Muscle layer of duodenum (tissue), 2 donors: ENCODE data around the gene RYR2.

Experiments used
- H3K27ac ChIP-seq: one replicate; pipeline ENCODE4 v1.7.0; 2013; ENCODE audit warnings: mild to moderate bottlenecking, low read length
- H3K27me3 ChIP-seq: one replicate; pipeline ENCODE4 v1.7.0; 2013; ENCODE audit warnings: low read depth, mild to moderate bottlenecking, control low read depth, low read length
- H3K36me3 ChIP-seq, 2 donors: one replicate each; pipeline ENCODE4 v1.7.0; 2013; ENCODE audit warnings: low read length in 2 of 2, control low read depth in 1 of 2, mild to moderate bottlenecking in 1 of 2; ENCODE audit not compliant: insufficient read depth in 2 of 2, control insufficient read depth in 1 of 2
- H3K4me1 ChIP-seq, 2 donors: one replicate each; pipeline ENCODE4 v1.7.0; 2013; ENCODE audit warnings: low read length in 2 of 2, mild to moderate bottlenecking in 2 of 2, control low read depth in 1 of 2, moderate library complexity in 1 of 2; ENCODE audit not compliant: insufficient read depth in 2 of 2, control insufficient read depth in 1 of 2
- H3K4me3 ChIP-seq, 2 donors: one replicate each; pipeline ENCODE4 v1.7.0; 2013; ENCODE audit warnings: low read length in 2 of 2, low read depth in 1 of 2, mild to moderate bottlenecking in 1 of 2
- H3K9me3 ChIP-seq, 2 donors: one replicate each; pipeline ENCODE4 v1.7.0; 2013; ENCODE audit warnings: low read length in 2 of 2, control low read depth in 1 of 2, mild to moderate bottlenecking in 1 of 2; ENCODE audit not compliant: control insufficient read depth in 1 of 2
- donor health status: healthy.

RYR2 gene

GRCh38 chr1:237303929-237304328 is 261.9 kb downstream of the RYR2 start:
- Histone ChIP-seq H3K27ac (no peak overlapping the region), H3K27me3 (no peaks in the 10 kb centered on the region), H3K4me3 (no peak overlapping the region), H3K9me3 (no peaks in the 10 kb centered on the region), H3K36me3 (no peaks in the 10 kb centered on the region), H3K4me1 (no peaks in the 10 kb centered on the region)

- Histone ChIP-seq H3K4me3 (no peak overlapping the region), H3K4me1 (no peaks in the 10 kb centered on the region), H3K36me3 (no peaks in the 10 kb centered on the region), H3K9me3 (no peaks in the 10 kb centered on the region), H3K27me3 (no peaks in the 10 kb centered on the region), H3K27ac (no peak overlapping the region)
Measured at GRCh38 chr1:237306726-237307125, 264.7 kb downstream of the RYR2 start.

- no peaks in the 10 kb centered on the region for H3K27me3 ChIP-seq
- H3K4me3 ChIP-seq, result no peak overlapping the region
- H3K9me3 ChIP-seq, result no peaks in the 10 kb centered on the region
- H3K27ac ChIP-seq, result no peak overlapping the region
- no peaks in the 10 kb centered on the region for H3K36me3 ChIP-seq
- no peaks in the 10 kb centered on the region for H3K4me1 ChIP-seq
Measured at GRCh38 chr1:237309595-237310118, 267.7 kb downstream of the RYR2 start.

GRCh38 chr1:237316352-237316751 is 274.4 kb downstream of the RYR2 start:
- Histone ChIP-seq H3K27me3 (no peaks in the 10 kb centered on the region), H3K27ac (no peak overlapping the region)

GRCh38 chr1:237318748-237319147 is 276.8 kb downstream of the RYR2 start:
- Histone ChIP-seq H3K9me3 (no peaks in the 10 kb centered on the region), H3K27ac (no peak overlapping the region), H3K4me1 (no peaks in the 10 kb centered on the region), H3K4me3 (no peak overlapping the region), H3K27me3 (no peaks in the 10 kb centered on the region), H3K36me3 (no peaks in the 10 kb centered on the region)

More at GRCh38 chr1:237316352-237316751, 274.4 kb downstream of the RYR2 start:
- Histone ChIP-seq H3K4me1 (no peaks in the 10 kb centered on the region), H3K36me3 (no peaks in the 10 kb centered on the region), H3K9me3 (no peaks in the 10 kb centered on the region), H3K4me3 (no peak overlapping the region)

- Histone ChIP-seq H3K27me3 (no peaks in the 10 kb centered on the region), H3K4me1 (no peaks in the 10 kb centered on the region), H3K9me3 (no peaks in the 10 kb centered on the region), H3K36me3 (no peaks in the 10 kb centered on the region), H3K27ac (no peak overlapping the region), H3K4me3 (no peak overlapping the region)
Measured at GRCh38 chr1:237320890-237321289, 278.9 kb downstream of the RYR2 start.

- Histone ChIP-seq H3K27ac (no peak overlapping the region), H3K9me3 (no peaks in the 10 kb centered on the region), H3K27me3 (no peaks in the 10 kb centered on the region), H3K4me3 (no peak overlapping the region), H3K4me1 (no peaks in the 10 kb centered on the region), H3K36me3 (no peaks in the 10 kb centered on the region)
Measured at GRCh38 chr1:237324226-237324625, 282.2 kb downstream of the RYR2 start.

- Histone ChIP-seq H3K4me3 (no peak overlapping the region), H3K4me1 (no peaks in the 10 kb centered on the region)
Measured at GRCh38 chr1:237327061-237327460, 285.1 kb downstream of the RYR2 start.

GRCh38 chr1:237340892-237341291 is 298.9 kb downstream of the RYR2 start:
- H3K4me3 ChIP-seq, result no peak overlapping the region
- H3K27me3 ChIP-seq, result no peaks in the 10 kb centered on the region
- no peaks in the 10 kb centered on the region for H3K9me3 ChIP-seq
- H3K36me3 ChIP-seq, result no peaks in the 10 kb centered on the region
- no peak overlapping the region for H3K27ac ChIP-seq
- H3K4me1 ChIP-seq, result no peaks in the 10 kb centered on the region

More at GRCh38 chr1:237327061-237327460, 285.1 kb downstream of the RYR2 start:
- Histone ChIP-seq H3K27ac (no peak overlapping the region), H3K9me3 (no peaks in the 10 kb centered on the region), H3K27me3 (no peaks in the 10 kb centered on the region), H3K36me3 (no peaks in the 10 kb centered on the region)

- no peaks in the 10 kb centered on the region for H3K36me3 ChIP-seq
- no peak overlapping the region for H3K27ac ChIP-seq
- H3K9me3 ChIP-seq, result no peaks in the 10 kb centered on the region
- H3K4me1 ChIP-seq, result no peaks in the 10 kb centered on the region
- no peaks in the 10 kb centered on the region for H3K27me3 ChIP-seq
- H3K4me3 ChIP-seq, result no peak overlapping the region
Measured at GRCh38 chr1:237341391-237341790, 299.4 kb downstream of the RYR2 start.

- Histone ChIP-seq H3K27me3 (no peaks in the 10 kb centered on the region), H3K27ac (no peak overlapping the region), H3K36me3 (no peaks in the 10 kb centered on the region), H3K4me3 (no peak overlapping the region), H3K9me3 (no peaks in the 10 kb centered on the region), H3K4me1 (no peaks in the 10 kb centered on the region)
Measured at GRCh38 chr1:237342730-237343129, 300.7 kb downstream of the RYR2 start.

- no peaks in the 10 kb centered on the region for H3K9me3 ChIP-seq
- no peak overlapping the region for H3K27ac ChIP-seq
- no peaks in the 10 kb centered on the region for H3K4me1 ChIP-seq
- no peak overlapping the region for H3K4me3 ChIP-seq
- H3K36me3 ChIP-seq, result no peaks in the 10 kb centered on the region
- H3K27me3 ChIP-seq, result no peaks in the 10 kb centered on the region
Measured at GRCh38 chr1:237352747-237353146, 310.8 kb downstream of the RYR2 start.
